Thoracic aorta (tissue), 2 donors: ENCODE results near the gene RIOX2. TPM values are rescaled to one million over a fixed set of nuclear protein-coding genes. Genes with fewer than 3 reads are reported as not detected.

Source experiments
- ATAC-seq: fragments of 150-250 bp; one replicate; pipeline ENCODE4 v1.8.0; 2017; ENCODE audit warnings: low read depth; ENCODE audit not compliant: insufficient number of reproducible peaks, low FRiP score
- DNase-seq: peaks from one replicate; pipeline ENCODE4 v3.0.0-alpha.2; 2020; ENCODE audit warnings: low spot score
- H3K27ac ChIP-seq, 2 donors: fragments of 200-600 bp; sonication (generic); 1 replicate in 1 of 2; 2 replicates in 1 of 2; pipeline ENCODE4 v1.5.1; 2016; ENCODE audit warnings: mild to moderate bottlenecking in 2 of 2, moderate library complexity in 2 of 2
- H3K27me3 ChIP-seq: fragments of 200-600 bp; sonication (generic); replicated peaks from 2 replicates; pipeline ENCODE4 v1.6.0; 2016; ENCODE audit warnings: mild to moderate bottlenecking; ENCODE audit not compliant: insufficient read depth
- H3K36me3 ChIP-seq: fragments of 200-600 bp; sonication (generic); one replicate; pipeline ENCODE4 v1.5.1; 2016
- H3K4me1 ChIP-seq, 2 donors: fragments of 200-600 bp; sonication (generic); 1 replicate in 1 of 2; 2 replicates in 1 of 2; pipeline versions ENCODE4 v1.5.1 to v1.6.0; 2016; ENCODE audit warnings: low read depth in 2 of 2, mild to moderate bottlenecking in 1 of 2; ENCODE audit not compliant: control insufficient read depth in 1 of 2
- H3K4me3 ChIP-seq: fragments of 200-600 bp; sonication (generic); 2 replicates; pipeline ENCODE4 v1.5.1; 2016; ENCODE audit warnings: mild to moderate bottlenecking
- H3K9me3 ChIP-seq: fragments of 200-600 bp; sonication (generic); 2 replicates; pipeline ENCODE4 v1.5.1; 2016
- total RNA-seq, 2 donors: library from RNA; depleted of rRNA; stranded (reverse); fragments of >200 nt; gene quantifications; one replicate each; pipeline versions ENCODE4 v1.1.0 to v1.2.3, GENCODE V29; 2016
- TF ChIP-seq, protein P1 (sequence below): fragments of 200-600 bp; sonication (generic); IDR thresholded peaks from one replicate; pipeline ENCODE4 v1.5.1; 2019; ENCODE audit warnings: antibody characterized with exemption

Gene RIOX2
- total RNA-seq, 2 donors from 2014 or later, result 14.2 to 24.8 TPM

- TF ChIP-seq, protein P1, sequence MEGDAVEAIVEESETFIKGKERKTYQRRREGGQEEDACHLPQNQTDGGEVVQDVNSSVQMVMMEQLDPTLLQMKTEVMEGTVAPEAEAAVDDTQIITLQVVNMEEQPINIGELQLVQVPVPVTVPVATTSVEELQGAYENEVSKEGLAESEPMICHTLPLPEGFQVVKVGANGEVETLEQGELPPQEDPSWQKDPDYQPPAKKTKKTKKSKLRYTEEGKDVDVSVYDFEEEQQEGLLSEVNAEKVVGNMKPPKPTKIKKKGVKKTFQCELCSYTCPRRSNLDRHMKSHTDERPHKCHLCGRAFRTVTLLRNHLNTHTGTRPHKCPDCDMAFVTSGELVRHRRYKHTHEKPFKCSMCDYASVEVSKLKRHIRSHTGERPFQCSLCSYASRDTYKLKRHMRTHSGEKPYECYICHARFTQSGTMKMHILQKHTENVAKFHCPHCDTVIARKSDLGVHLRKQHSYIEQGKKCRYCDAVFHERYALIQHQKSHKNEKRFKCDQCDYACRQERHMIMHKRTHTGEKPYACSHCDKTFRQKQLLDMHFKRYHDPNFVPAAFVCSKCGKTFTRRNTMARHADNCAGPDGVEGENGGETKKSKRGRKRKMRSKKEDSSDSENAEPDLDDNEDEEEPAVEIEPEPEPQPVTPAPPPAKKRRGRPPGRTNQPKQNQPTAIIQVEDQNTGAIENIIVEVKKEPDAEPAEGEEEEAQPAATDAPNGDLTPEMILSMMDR, result no peak
- no peak for ATAC-seq
- no peak overlapping the region for H3K4me3 ChIP-seq
- no peaks in the 10 kb centered on the region for H3K27me3 ChIP-seq
- H3K9me3 ChIP-seq, result no peaks in the 10 kb centered on the region
- H3K36me3 ChIP-seq, result peaks cover 24% of the 10 kb centered on the region
- H3K27ac ChIP-seq, result no peak overlapping the region
- no peak for DNase-seq
- no peaks in the 10 kb centered on the region for H3K4me1 ChIP-seq
Measured at GRCh38 chr3:97949110-97949485, 23.1 kb downstream of the RIOX2 start.

- H3K27ac ChIP-seq, result no peak overlapping the region
- peaks cover 0 to 3% of the 10 kb centered on the region in 2 donors for H3K4me1 ChIP-seq
- TF ChIP-seq, protein P1, result no peak
- H3K9me3 ChIP-seq, result no peaks in the 10 kb centered on the region
- H3K4me3 ChIP-seq, result no peak overlapping the region
- peaks cover 23% of the 10 kb centered on the region for H3K36me3 ChIP-seq
- no peak for DNase-seq
- no peak for ATAC-seq
- H3K27me3 ChIP-seq, result no peaks in the 10 kb centered on the region
Measured at GRCh38 chr3:97948351-97949109, 23.7 kb downstream of the RIOX2 start.

DNA sequence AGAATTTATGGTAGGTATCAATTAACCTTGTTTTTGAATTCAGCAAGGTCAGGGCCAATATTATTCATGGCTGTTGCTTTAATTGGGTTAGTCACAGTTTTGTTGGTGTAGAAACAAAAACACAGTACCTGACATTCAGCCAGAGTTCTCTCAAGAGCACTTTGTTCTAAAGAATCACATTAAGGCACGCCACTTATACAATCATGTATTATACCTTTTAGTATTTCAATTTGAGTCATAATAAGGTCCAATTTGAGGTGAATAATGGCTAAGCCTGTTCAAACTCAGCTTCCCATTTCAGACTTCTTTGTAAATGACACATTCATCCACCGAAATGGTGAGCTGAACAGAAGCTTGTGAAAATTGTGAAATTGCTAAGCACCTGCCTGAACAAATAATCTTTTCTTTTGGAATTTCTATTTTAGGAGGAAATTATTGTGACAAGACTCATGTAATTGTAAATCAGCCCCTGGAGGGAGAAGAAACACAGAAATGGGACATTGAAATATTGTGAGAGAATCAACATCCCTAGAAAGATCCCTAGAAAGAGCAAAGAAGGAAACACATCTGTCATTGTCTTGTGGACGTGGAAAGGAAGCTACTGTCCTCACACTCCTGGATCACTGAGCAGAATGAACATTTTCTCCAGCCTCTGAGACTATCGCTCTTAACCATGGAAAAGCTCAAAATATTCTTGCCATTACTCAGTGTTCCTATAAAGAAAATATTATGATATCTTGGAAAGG lies 29.3 kb downstream of the RIOX2 start:
- Histone ChIP-seq H3K4me1 (peaks cover 9 to 22% of the 10 kb centered on the region in 2 donors), H3K4me3 (no peak overlapping the region), H3K27me3 (no peaks in the 10 kb centered on the region), H3K36me3 (no peaks in the 10 kb centered on the region), H3K27ac (peak overlapping the region; percentile 34 to 37), H3K9me3 (no peaks in the 10 kb centered on the region)
- TF ChIP-seq, protein P1, result no peak
- ATAC-seq, result no peak
- no peak for DNase-seq

DNA sequence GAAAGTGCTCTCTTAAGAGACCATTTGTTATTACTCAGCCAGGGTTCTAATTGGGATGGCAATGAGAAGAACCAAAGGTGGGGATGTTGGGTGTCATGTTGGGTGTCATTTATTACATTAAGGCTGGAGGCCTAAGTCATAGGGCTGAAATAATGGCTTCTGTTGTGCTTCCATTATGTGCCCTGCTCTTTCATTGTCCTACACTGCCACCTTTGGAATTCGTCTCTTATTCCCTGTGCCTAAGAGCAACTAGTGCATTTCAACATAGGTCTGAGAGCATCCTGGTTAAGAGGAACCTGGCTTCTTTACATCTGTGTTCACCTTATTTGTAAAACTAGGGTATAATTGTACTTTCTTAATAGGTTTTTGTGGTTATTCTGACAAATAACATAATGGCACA lies 32.2 kb downstream of the RIOX2 start:
- ATAC-seq (no peak), DNase-seq (no peak)
- H3K27ac ChIP-seq, result no peak overlapping the region
- H3K4me1 ChIP-seq, result peaks cover 9 to 22% of the 10 kb centered on the region in 2 donors
- no peaks in the 10 kb centered on the region for H3K27me3 ChIP-seq
- no peaks in the 10 kb centered on the region for H3K36me3 ChIP-seq
- H3K4me3 ChIP-seq, result no peak overlapping the region
- TF ChIP-seq, protein P1, result no peak
- H3K9me3 ChIP-seq, result no peaks in the 10 kb centered on the region

DNA sequence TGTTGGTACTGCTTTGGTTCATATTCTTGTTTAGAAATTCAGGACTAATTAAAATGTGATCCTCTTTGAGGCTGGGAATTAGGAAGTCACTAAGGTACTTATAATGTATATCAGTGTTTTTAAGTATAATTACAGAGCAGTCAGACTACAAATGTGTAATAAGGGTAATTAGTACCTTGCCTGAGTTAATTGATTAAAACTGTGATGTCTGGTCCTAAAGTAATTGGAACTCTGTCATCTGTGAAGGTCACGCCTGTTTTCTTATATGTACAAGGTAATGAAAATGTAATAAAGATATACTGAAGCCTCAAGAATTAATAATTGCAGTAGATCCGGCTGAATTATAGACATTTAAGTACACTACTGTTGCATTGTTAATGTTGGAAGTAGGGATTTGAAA lies 32.8 kb downstream of the RIOX2 start:
- peaks cover 9 to 22% of the 10 kb centered on the region in 2 donors for H3K4me1 ChIP-seq
- no peaks in the 10 kb centered on the region for H3K9me3 ChIP-seq
- TF ChIP-seq, protein P1, result no peak
- DNase-seq (no peak), ATAC-seq (no peak)
- no peaks in the 10 kb centered on the region for H3K36me3 ChIP-seq
- no peak overlapping the region for H3K4me3 ChIP-seq
- H3K27me3 ChIP-seq, result no peaks in the 10 kb centered on the region
- no peak overlapping the region for H3K27ac ChIP-seq
